ENCODE results near the gene SRMS. TPM values are rescaled to one million over a fixed set of nuclear protein-coding genes. Genes with fewer than 3 reads are reported as not detected.

Gene SRMS
- polyA plus RNA-seq, 1 donor from 2014 or later: not detected

GRCh38 chr20:63492982-63493381 lies 54.6 kb downstream of the SRMS start:
- H3K79me2 ChIP-seq (replicated peaks; ENCODE audit: insufficient read depth, low read length): peaks cover 3% of the 10 kb centered on the region
- no peak overlapping the region for H3K27ac ChIP-seq (ENCODE audit: low read length)
- H3F3A ChIP-seq (ENCODE audit: insufficient read depth, low read length, poor library complexity, severe bottlenecking): no peaks in the 10 kb centered on the region
- no peak for TF ChIP-seq EZH2 (IDR thresholded peaks at IDR 0.05; ENCODE audit: borderline replicate concordance, insufficient read depth, low read length, poor library complexity, severe bottlenecking)
- TF ChIP-seq CTCF (IDR thresholded peaks at IDR 0.05; ENCODE audit: poor library complexity, severe bottlenecking): no peak
- TF ChIP-seq POLR2AphosphoS5 (IDR thresholded peaks at IDR 0.05): no peak
- TF ChIP-seq TAF1 (IDR thresholded peaks at IDR 0.05; ENCODE audit: low read depth): no peak
- TF ChIP-seq REST (IDR thresholded peaks at IDR 0.05; ENCODE audit: borderline replicate concordance): no peak
- TF ChIP-seq MXI1 (conservative IDR thresholded peaks at IDR 0.05; ENCODE audit: poor library complexity, severe bottlenecking): no peak
- no peak for TF ChIP-seq EP300 (conservative IDR thresholded peaks at IDR 0.05; ENCODE audit: poor library complexity, severe bottlenecking)
- TF ChIP-seq RAD21 (conservative IDR thresholded peaks at IDR 0.05): no peak
- TF ChIP-seq SMC3 (conservative IDR thresholded peaks at IDR 0.05; ENCODE audit: poor library complexity): no peak
- H3K27me3 ChIP-seq (ENCODE audit: insufficient read depth, low read depth, low read length): no peaks in the 10 kb centered on the region
- H3K9ac ChIP-seq (ENCODE audit: low read length): no peak overlapping the region
- no peak overlapping the region for H3K4me3 ChIP-seq (ENCODE audit: low read length)
- no peak overlapping the region for H3K4me2 ChIP-seq (ENCODE audit: low read length)
- H3K36me3 ChIP-seq (ENCODE audit: insufficient read depth, low read length): peaks cover 18% of the 10 kb centered on the region
- no peak overlapping the region for H2AFZ ChIP-seq (ENCODE audit: low read depth, low read length)
- no peaks in the 10 kb centered on the region for H3K9me2 ChIP-seq (ENCODE audit: insufficient read depth, low read length)
- H4K20me1 ChIP-seq (ENCODE audit: insufficient read depth): no peaks in the 10 kb centered on the region
- no peaks in the 10 kb centered on the region for H3K9me3 ChIP-seq (ENCODE audit: low read length)

- Histone ChIP-seq H3K4me3 (ENCODE audit: low read length) (no peak overlapping the region), H4K20me1 (ENCODE audit: insufficient read depth) (no peaks in the 10 kb centered on the region), H3K9me2 (ENCODE audit: insufficient read depth, low read length) (no peaks in the 10 kb centered on the region), H3K27me3 (ENCODE audit: insufficient read depth, low read depth, low read length) (no peaks in the 10 kb centered on the region), H3K4me2 (ENCODE audit: low read length) (no peak overlapping the region), H3K27ac (ENCODE audit: low read length) (no peak overlapping the region), H2AFZ (ENCODE audit: low read depth, low read length) (no peak overlapping the region), H3K9ac (ENCODE audit: low read length) (no peak overlapping the region), H3K36me3 (ENCODE audit: insufficient read depth, low read length) (peaks cover 18% of the 10 kb centered on the region), H3K9me3 (ENCODE audit: low read length) (no peaks in the 10 kb centered on the region), H3K79me2 (replicated peaks; ENCODE audit: insufficient read depth, low read length) (peaks cover 3% of the 10 kb centered on the region), H3F3A (ENCODE audit: insufficient read depth, low read length, poor library complexity, severe bottlenecking) (no peaks in the 10 kb centered on the region)
- no peak for TF ChIP-seq TAF1 (IDR thresholded peaks at IDR 0.05; ENCODE audit: low read depth)
- no peak for TF ChIP-seq EP300 (conservative IDR thresholded peaks at IDR 0.05; ENCODE audit: poor library complexity, severe bottlenecking)
- TF ChIP-seq RAD21 (conservative IDR thresholded peaks at IDR 0.05): no peak
- no peak for TF ChIP-seq REST (IDR thresholded peaks at IDR 0.05; ENCODE audit: borderline replicate concordance)
- no peak for TF ChIP-seq EZH2 (IDR thresholded peaks at IDR 0.05; ENCODE audit: borderline replicate concordance, insufficient read depth, low read length, poor library complexity, severe bottlenecking)
- no peak for TF ChIP-seq POLR2AphosphoS5 (IDR thresholded peaks at IDR 0.05)
- TF ChIP-seq SMC3 (conservative IDR thresholded peaks at IDR 0.05; ENCODE audit: poor library complexity): no peak
- TF ChIP-seq MXI1 (conservative IDR thresholded peaks at IDR 0.05; ENCODE audit: poor library complexity, severe bottlenecking): no peak
- TF ChIP-seq CTCF (IDR thresholded peaks at IDR 0.05; ENCODE audit: poor library complexity, severe bottlenecking): no peak
Observed at GRCh38 chr20:63492518-63492917, 55.0 kb downstream of the SRMS start.

All from neural cell (in vitro differentiated cells).